ACC112 (cell line): ENCODE data around the gene APOD.
A peak's percentile ranks its signal among the peaks of the same experiment; 100 is the strongest.

Experiments
- H2AFZ ChIP-seq: fragments of 200-600 bp; sonication (generic); one replicate; pipeline ENCODE4 v1.6.0; 2017; ENCODE audit warnings: antibody characterized with exemption, low read length; ENCODE audit not compliant: unreplicated experiment
- H3K27ac ChIP-seq: fragments of 200-600 bp; sonication (generic); 2 replicates; pipeline ENCODE4 v1.5.1; 2014; ENCODE audit warnings: low read depth, mild to moderate bottlenecking, antibody characterized with exemption, low read length, moderate library complexity
- H3K27me3 ChIP-seq: fragments of 200-600 bp; sonication (generic); 2 replicates; pipeline ENCODE4 v1.6.1; 2014; ENCODE audit warnings: mild to moderate bottlenecking, antibody characterized with exemption, low read length, moderate library complexity, mixed read lengths; ENCODE audit not compliant: insufficient read depth
- H3K36me3 ChIP-seq: fragments of 200-600 bp; sonication (generic); 2 replicates; pipeline ENCODE4 v1.6.1; 2016; ENCODE audit warnings: mild to moderate bottlenecking, antibody characterized with exemption, low read length, moderate library complexity, mixed read lengths; ENCODE audit not compliant: insufficient read depth
- H3K4me1 ChIP-seq: fragments of 200-600 bp; sonication (generic); one replicate; pipeline ENCODE4 v1.6.1; 2016; ENCODE audit warnings: low read length, mixed read lengths; ENCODE audit not compliant: insufficient read depth, unreplicated experiment, control insufficient read depth
- H3K4me3 ChIP-seq: fragments of 200-600 bp; sonication (generic); 2 replicates; pipeline ENCODE4 v1.5.1; 2014; ENCODE audit warnings: mild to moderate bottlenecking, low read depth, low read length
- H3K79me2 ChIP-seq: fragments of 200-600 bp; sonication (generic); one replicate; pipeline ENCODE4 v1.6.0; 2016; ENCODE audit warnings: low read length; ENCODE audit not compliant: control insufficient read depth, unreplicated experiment, insufficient read depth

APOD gene

DNA sequence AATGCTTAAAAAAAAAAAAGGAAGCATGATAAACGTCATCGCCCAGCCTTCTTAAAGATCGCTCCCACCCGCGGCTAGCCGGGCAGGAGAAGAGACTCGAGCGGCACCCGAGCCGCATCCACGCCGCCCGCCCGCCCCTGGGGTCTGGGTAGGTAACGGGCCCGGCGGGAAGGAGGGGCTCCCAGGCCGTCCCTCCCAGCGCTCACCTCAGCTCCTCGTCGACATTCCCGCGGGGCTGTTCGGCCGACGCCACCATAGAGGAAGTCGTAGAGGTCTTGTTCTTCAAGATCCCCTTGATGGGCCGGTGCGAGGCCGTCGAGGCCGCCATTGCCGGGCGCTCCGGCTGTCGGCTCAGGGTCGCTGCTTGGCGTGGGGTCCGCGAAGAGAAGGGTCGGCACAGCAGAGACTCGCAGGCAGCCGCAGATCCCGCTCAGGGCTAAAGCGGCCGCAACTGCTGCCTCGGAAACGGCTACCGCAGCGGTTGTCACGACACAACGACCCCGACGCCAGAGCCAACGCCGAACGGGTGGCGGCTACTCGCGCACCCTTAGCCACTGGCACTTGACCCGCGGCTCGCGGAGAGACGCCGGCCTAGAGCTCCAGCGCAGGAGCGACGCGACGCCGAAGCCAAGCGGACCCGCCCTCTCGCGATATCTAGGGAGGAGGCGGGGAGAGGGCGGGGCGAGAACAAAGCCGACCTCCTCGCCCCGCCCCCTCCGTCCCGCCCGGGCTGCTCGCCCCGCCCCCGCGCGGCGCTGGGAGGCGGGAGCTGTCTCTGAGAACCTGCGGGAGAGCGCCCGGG lies 40.8 kb downstream of the APOD start, which contains the start of gene PPP1R2:
Gene PPP1R2, minus strand, starts transcription at position 628 of the 802 bp plus-strand sequence. Its CDS starts 300 bp downstream, at position 328.
- Histone ChIP-seq H3K27me3 (no peaks in the 10 kb centered on the region), H3K36me3 (no peaks in the 10 kb centered on the region), H2AFZ (peak within 1 kb of the TSS; percentile 90), H3K4me1 (peaks cover 57% of the 10 kb centered on the region), H3K27ac (peak within 1 kb of the TSS; percentile 42; the same call in 1 of the 2 replicates), H3K79me2 (peaks cover 44% of the 10 kb centered on the region), H3K4me3 (peak within 1 kb of the TSS; percentile 98)

DNA sequence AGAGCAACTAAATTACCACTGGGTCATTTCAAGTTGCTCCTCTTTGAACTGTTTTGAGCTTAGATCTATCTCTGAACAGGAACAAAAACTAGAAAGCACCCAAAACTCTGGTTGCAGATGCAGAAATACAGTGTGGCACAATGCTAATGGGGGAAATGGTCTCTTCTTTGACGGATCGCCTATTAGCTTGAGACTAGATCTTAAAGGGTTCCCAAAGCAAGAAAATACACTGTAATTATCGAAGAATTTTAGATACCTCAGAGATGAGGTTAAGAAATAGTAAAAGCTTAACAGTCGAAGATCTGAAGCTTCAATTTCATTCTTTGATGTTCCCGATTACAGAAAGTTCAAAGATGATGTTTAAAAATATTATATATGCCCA lies 41.4 kb downstream of the APOD start:
- Histone ChIP-seq H3K27ac (peak overlapping the region; percentile 2; the same call in 1 of the 2 replicates), H3K79me2 (peaks cover 47% of the 10 kb centered on the region), H3K4me3 (peak overlapping the region; percentile 98), H3K27me3 (no peaks in the 10 kb centered on the region), H3K36me3 (no peaks in the 10 kb centered on the region), H2AFZ (peak overlapping the region; percentile 90), H3K4me1 (peaks cover 55% of the 10 kb centered on the region)

DNA sequence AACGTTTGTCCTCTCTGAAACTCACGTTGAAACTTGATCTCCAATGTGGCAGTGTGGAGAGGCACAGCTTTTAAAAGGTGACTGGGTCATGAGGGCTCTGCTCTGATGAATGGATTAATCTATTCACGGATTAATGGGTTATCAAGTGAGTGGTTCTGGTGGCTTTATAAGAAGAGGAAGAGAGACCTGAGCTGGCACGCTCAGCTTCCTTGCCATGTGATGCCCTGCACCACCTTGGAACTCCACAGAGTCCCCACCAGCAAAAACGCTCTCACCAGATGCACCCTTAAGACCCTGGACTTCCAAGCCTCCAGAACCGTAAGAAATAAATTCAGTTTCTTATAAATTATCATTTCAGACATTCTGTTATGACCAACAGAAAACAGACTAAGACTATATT lies 43.2 kb downstream of the APOD start:
- H3K36me3 ChIP-seq: no peaks in the 10 kb centered on the region
- H3K4me1 ChIP-seq: peaks cover 40% of the 10 kb centered on the region
- H3K27me3 ChIP-seq: no peaks in the 10 kb centered on the region
- peaks cover 52% of the 10 kb centered on the region for H3K79me2 ChIP-seq
- H2AFZ ChIP-seq: no peak overlapping the region
- H3K27ac ChIP-seq: no peak overlapping the region
- H3K4me3 ChIP-seq: peak overlapping the region; percentile 98

DNA sequence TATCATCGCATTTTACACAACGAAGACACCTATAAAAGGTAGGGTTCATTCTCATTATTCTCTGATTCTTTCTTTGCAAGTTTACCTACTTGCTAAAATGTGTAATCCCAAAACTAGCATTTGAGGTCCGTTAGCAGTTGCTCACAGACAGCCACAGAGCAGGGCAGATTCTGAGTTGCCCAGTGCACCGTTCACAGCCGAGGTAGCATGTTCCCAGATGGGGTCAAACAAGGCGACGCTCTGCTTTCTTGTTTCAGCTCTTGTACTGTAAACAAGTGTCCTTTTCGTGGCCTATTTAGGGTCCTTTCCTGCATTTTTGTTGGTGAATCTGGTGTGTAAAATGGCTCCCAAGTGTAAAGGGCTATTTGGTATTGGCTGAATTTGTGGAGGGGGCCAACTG lies 43.7 kb downstream of the APOD start:
- no peak overlapping the region for H2AFZ ChIP-seq
- no peak overlapping the region for H3K4me3 ChIP-seq
- peaks cover 52% of the 10 kb centered on the region for H3K79me2 ChIP-seq
- H3K4me1 ChIP-seq: peaks cover 37% of the 10 kb centered on the region
- H3K27ac ChIP-seq: no peak overlapping the region
- H3K27me3 ChIP-seq: no peaks in the 10 kb centered on the region
- no peaks in the 10 kb centered on the region for H3K36me3 ChIP-seq

DNA sequence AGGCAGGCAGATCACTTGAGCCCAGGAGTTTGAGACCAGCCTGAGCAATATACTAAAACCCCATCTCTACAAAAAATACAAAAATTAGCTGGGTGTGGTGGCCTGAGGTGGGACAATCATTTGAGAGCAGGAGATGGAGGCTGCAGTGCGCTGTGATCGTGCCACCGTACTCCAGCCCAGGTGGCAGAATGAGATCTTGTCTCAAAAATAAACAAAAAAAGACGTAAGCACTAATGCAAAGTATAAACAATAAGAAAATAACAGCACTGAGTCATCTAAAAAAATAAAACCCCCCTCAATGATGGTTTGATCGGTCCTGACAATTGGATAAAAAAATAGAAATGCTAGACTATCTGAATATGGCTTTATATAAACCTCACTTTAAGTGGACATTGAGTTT lies 44.3 kb downstream of the APOD start:
- Histone ChIP-seq H3K79me2 (peaks cover 56% of the 10 kb centered on the region), H3K4me3 (no peak overlapping the region), H3K4me1 (peaks cover 32% of the 10 kb centered on the region), H2AFZ (no peak overlapping the region), H3K27me3 (no peaks in the 10 kb centered on the region), H3K36me3 (no peaks in the 10 kb centered on the region), H3K27ac (no peak overlapping the region)

DNA sequence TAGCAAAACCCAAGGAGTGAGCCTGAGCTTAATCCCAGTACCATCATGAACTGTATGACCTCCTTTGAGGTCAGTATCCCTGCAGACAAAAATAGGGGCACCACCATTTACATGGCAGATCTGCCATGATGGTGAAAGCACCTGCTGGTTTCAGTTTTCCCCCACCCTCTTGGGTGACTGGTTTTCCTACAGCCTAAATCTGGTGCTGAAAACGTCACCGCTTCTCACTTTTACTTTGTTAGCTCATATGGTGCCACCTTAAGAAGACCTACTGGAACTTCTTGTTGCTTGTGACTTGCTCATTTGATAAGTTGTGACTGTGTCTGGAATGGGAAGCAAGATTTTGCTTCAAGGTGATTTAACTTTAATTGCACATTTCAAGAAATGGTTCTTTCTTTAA lies 45.7 kb downstream of the APOD start:
- Histone ChIP-seq H3K27ac (no peak overlapping the region), H2AFZ (no peak overlapping the region), H3K36me3 (no peaks in the 10 kb centered on the region), H3K4me1 (peaks cover 22% of the 10 kb centered on the region), H3K79me2 (peaks cover 71% of the 10 kb centered on the region), H3K4me3 (no peak overlapping the region), H3K27me3 (no peaks in the 10 kb centered on the region)

DNA sequence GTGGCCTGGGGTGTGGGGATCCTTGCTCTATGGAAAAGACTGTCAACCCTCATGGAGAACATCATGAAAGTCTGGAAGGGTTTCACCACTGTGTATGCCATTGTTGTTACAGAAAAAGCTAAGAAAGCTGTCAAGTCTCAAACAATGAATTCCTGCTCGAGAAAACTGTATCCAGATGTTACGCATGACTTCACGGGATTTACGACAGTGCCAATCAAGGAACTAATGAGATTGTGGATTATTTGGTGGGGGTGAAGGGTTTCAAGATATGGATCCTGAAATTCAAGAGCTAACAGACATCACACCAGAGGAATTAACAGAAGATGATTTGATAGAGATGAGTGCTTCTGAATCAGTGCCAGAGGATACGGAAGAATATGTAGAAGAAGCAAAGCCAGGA lies 48.4 kb downstream of the APOD start:
- H3K4me3 ChIP-seq: no peak overlapping the region
- H2AFZ ChIP-seq: no peak overlapping the region
- no peak overlapping the region for H3K27ac ChIP-seq
- peaks cover 66% of the 10 kb centered on the region for H3K79me2 ChIP-seq
- no peaks in the 10 kb centered on the region for H3K36me3 ChIP-seq
- no peaks in the 10 kb centered on the region for H3K27me3 ChIP-seq
- H3K4me1 ChIP-seq: peaks cover 11% of the 10 kb centered on the region

DNA sequence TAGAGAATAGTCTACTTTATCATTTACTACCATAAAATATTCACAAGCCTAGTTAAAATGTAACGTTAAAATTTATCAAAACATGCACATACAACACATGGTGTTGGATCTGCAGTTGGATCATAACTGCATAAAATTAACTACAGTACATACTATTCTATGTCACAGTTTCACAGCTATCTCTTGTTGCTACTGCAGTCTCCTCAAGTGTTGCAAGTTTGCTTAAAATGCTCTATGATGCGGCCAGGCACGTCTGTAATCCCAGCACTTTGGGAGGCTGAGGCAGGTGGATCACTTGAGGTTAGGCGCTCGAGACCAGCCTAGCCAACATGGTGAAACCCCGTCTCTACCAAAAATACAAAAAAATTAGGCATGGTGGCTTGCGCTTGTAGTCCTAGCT lies 50.9 kb downstream of the APOD start:
- peaks cover 45% of the 10 kb centered on the region for H3K79me2 ChIP-seq
- no peak overlapping the region for H2AFZ ChIP-seq
- no peak overlapping the region for H3K27ac ChIP-seq
- H3K4me1 ChIP-seq: no peaks in the 10 kb centered on the region
- H3K4me3 ChIP-seq: no peak overlapping the region
- H3K36me3 ChIP-seq: no peaks in the 10 kb centered on the region
- H3K27me3 ChIP-seq: no peaks in the 10 kb centered on the region

DNA sequence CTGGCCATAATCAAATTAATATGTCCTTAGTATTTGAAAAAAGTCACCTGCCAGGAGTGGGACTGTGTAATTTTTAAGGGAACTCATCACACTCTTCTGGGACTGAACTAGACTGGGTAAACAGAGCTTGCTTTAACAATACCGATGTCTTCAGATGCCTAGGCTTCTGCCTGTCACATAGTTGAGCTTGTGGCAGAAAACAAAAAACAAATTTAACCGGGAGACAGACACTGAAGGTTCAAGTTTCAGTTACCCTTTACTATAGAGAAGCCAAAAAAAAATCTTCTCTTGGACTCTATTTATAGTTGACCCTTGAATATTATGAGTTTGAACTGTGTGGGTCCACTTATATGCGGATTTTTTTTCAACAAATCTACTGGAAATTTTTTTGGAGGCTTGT lies 51.4 kb downstream of the APOD start:
- Histone ChIP-seq H3K4me1 (no peaks in the 10 kb centered on the region), H3K4me3 (no peak overlapping the region), H3K79me2 (peaks cover 43% of the 10 kb centered on the region), H3K36me3 (no peaks in the 10 kb centered on the region), H3K27ac (no peak overlapping the region), H2AFZ (no peak overlapping the region), H3K27me3 (no peaks in the 10 kb centered on the region)

DNA sequence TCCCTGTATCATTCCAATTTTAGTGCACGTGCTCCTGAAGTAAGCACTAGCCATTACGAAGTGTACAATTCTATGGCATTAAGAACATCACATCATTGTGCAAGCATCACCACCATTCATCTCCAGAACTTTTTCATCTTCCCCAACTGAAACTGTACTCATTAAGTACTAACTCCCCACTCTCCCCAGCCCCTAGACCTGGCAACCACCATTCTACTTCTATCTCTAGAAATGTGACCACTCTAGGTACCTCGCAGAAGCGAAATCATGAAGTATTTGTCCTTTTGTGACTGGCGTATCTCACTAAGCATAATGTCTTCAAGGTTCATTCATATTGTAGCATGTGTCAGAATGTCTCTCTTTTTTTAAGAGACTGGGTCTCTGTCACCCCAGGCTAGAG lies 52.1 kb downstream of the APOD start:
- Histone ChIP-seq H3K36me3 (no peaks in the 10 kb centered on the region), H3K4me3 (no peak overlapping the region), H3K79me2 (peaks cover 43% of the 10 kb centered on the region)

DNA sequence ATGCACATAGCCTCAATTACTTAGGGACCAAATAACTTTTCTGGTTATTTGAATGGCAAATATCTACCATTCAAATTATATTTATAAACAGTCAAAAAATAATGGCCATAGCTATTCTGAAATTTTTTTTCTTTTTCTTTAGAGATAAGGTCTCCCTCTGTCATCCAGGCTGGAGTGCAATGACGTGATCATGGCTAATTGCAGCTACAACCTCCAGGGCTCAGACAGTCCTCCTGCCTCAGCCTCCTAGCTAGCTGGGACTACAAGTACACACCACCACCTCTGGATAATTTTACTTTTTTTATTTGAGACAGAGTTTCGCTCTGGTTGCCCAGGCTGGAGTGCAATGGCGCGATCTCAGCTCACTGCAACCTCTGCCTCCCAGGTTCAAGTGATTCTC lies 57.2 kb downstream of the APOD start:
- Histone ChIP-seq H2AFZ (no peak overlapping the region), H3K4me3 (no peak overlapping the region), H3K27ac (no peak overlapping the region), H3K4me1 (no peaks in the 10 kb centered on the region), H3K79me2 (peaks cover 7% of the 10 kb centered on the region), H3K27me3 (no peaks in the 10 kb centered on the region), H3K36me3 (0 out of 2 replicates have a peak, but pooled peaks cover 4% of the 10 kb centered on the region)

More for the DNA sequence above, 52.1 kb downstream of the APOD start:
- H2AFZ ChIP-seq: no peak overlapping the region
- H3K27ac ChIP-seq: no peak overlapping the region
- no peaks in the 10 kb centered on the region for H3K4me1 ChIP-seq
- H3K27me3 ChIP-seq: no peaks in the 10 kb centered on the region
